Raji (cell line): ENCODE data around the gene SH2D3A.

Experiments
- POLR2A ChIP-seq: IDR thresholded peaks from 2 replicates; pipeline ENCODE4 v1.6.1; 2011; ENCODE audit warnings: low read depth, low read length, control low read depth; ENCODE audit not compliant: insufficient read depth

Gene SH2D3A

DNA sequence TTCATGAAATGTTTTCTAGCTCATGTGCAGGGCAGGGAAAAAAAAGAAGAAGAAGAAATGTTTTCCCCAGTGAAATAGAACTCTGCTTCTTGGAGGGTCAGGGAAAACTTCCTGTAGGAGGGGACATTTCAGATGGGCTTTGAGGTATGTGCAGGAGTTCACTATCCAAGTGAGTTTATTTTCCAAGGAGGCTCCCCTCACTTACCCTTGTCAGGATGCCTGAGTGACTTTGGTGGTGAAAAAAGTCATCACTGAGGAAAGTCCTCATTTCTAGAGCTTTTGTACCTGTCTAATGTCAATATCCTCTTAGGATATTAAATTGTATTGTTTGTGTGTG is 46.1 kb downstream of the SH2D3A start:
- TF ChIP-seq POLR2A: no peak

DNA sequence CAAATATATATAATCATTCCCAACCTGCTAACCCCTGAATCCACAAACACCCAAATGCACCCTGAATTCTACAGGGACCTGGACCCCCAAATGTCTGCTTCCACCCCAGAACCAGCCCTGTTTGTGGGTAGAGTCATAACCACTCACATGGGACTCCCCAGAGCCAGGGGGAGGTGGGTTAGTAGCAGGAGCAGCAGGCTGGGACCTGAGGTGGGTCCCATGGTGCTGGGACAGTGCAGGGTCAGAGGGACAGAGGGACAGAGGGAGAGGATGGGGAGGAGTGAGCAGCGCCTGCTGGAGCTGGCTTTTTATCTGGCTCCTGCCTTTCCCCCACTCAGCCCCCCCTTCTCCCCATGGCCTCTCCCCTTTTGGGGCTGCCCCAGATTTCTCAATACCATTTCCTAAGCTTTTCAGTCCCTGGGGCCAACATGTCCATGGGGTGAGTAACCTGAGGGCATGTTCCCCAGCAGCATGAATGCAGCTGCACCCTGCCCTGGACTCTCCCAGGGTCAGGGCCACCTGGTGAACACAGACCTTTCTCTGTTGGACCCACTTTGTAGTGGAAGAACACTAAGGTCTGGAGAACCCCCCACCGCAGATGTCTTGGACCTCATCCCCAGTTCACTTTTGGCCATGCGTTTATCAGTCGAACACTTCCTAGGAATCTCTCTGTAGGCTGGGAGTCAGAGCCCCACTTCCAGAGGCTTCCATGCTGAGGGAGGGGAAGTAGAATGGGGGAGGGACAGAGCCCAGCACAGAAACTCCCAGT is 46.7 kb downstream of the SH2D3A start, which contains the start of gene C3:
Gene C3 (minus strand): TSS at position 282 of the 769 bp plus-strand sequence. CDS start 61 bp downstream, at position 221.
- TF ChIP-seq POLR2A: no peak

DNA sequence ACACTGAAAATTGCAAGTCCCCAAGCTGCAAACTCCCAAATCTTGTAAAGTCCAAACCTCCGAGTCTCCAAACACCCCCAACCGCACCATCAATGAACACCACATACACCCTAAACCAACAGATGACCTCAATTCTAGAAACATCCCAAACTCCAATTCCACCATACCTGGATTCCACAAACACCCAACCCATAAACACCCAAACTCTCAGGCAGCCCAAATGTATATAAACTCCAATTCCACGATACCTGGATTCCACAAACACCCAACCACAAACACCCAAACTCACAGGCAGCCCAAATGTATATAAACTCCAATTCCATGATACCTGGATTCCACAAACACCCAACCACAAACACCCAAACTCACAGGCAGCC is 47.3 kb downstream of the SH2D3A start:
- no peak for TF ChIP-seq POLR2A

GRCh38 chr19:6719540-6719861 is 47.7 kb downstream of the SH2D3A start:
- TF ChIP-seq POLR2A: no peak

DNA sequence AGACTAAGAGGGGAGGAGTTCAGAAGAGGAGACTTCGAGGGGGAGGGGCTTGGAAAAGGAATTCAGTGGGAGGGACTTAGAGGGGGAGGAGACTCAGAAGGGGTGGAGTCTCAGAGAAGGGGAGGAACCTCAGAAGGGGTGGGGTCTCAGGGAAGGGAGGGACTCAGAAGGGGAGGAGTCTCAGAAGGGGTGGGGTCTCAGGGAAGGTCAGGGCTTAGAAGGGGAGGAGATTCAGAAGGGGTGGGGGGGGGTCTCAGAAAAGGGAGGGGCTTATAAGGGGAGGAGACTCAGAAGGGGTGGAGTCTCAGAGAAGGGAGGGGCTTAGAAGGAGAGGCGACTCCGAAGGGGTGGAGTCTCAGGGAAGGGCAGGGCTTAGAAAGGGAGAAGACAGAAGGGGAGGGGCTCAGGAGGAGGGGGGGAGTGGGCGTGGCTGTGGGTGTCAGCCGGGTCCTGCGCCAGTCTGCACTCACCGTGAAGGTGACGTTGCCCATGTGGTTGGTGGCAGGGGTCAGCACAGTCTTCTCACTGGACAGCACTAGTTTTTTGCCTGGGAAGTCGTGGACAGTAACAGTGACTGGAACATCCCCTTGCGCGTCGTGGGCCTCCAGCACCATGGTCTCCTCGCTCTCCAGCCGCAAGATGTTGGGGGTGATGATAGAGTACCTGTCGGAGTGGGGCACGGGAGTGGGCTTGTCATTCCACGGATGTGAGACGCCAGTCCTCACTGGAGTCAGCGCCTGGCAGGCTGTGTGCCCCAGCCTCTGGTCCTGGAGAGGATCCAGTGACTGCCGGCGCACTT is 48.3 kb downstream of the SH2D3A start:
- no peak for TF ChIP-seq POLR2A

GRCh38 chr19:6718111-6718740 is 49.0 kb downstream of the SH2D3A start:
- TF ChIP-seq POLR2A: no peak

DNA sequence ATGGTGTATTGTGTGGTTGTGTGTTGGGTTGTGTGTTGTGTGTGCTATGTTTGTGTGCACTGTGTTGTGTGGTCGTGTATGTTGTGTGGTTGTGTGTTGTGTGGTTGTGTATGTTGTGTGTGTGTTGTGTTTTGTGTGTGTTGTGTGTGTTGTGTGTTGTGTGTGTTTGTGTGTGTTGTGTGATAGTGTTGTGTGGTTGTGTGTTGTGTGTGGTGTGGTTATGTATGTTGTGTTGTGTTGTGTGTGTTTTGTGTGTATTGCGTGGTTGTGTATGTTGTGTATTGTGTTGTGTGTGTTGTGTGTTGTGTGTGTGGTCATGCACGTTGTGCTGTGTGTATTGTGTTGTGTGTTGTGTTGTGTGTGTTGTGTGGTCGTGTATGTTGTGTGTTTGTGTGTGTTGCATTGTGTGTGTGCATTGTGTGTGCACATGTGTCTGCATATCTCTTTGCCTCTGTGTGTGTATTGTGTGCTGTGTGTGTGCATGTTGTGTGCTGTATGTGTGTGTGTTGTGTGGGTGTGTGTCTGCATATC is 49.7 kb downstream of the SH2D3A start:
- no peak for TF ChIP-seq POLR2A

- no peak for TF ChIP-seq POLR2A
These were observed 50.2 kb downstream of the SH2D3A start for GRCh38 chr19:6717036-6717435.

DNA sequence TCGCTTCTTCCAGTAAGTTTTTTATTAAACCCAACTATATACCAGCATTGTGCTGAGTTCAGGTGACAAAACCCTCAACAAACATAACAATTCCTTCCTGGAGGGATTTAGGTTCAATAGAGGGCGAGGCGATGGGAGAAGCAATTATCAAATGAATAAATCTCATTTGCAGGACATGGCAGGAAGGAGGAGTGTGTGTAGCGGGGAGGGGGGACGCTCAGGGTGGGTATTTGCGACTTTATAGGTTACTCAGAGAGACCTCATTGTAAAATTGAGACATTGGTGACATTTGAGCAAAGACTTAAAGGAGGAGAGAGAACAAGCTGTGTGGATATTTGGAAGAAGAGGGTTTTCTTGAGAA is 50.6 kb downstream of the SH2D3A start:
- TF ChIP-seq POLR2A: no peak

DNA sequence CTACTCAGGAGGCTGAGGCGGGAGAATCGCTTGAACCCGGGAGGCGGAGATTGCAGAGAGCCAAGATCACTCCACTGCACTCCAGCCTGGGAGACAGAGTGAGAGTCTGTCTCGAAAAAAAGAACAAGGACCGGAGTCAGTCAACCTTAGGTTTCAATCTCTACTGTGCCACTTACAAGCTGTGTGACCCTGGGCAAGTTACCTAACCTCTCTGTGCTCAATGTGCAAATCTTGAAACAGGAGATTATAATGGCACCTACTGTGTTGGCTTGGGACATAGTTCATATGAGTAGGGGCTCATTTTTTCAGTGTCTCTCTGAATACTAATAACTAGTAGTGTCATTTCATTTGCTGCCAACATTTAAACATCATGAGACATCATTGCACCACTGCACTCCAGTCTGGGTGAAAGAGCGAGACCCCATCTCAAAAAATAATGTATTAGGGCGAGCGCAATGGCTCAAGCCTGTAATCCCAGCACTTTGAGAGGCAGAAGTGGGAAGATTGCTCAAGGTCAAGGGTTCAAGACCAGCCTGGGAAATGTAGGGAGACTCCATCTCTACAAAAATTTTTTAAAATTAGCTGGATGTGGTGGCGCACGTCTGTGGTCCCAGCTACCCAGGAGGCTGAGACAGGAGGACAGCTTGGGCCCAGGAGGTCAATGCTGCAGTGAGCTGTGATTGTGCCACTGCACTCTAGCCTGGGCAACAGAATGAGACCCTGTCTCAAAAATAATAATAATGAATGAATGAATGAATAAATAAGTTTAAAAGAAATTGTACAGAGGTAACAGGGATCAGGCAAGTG is 52.3 kb downstream of the SH2D3A start:
- no peak for TF ChIP-seq POLR2A

- TF ChIP-seq POLR2A: no peak
These were observed 53.2 kb downstream of the SH2D3A start for GRCh38 chr19:6713773-6714692.

- no peak for TF ChIP-seq POLR2A
These were observed 54.3 kb downstream of the SH2D3A start for GRCh38 chr19:6712692-6713670.

DNA sequence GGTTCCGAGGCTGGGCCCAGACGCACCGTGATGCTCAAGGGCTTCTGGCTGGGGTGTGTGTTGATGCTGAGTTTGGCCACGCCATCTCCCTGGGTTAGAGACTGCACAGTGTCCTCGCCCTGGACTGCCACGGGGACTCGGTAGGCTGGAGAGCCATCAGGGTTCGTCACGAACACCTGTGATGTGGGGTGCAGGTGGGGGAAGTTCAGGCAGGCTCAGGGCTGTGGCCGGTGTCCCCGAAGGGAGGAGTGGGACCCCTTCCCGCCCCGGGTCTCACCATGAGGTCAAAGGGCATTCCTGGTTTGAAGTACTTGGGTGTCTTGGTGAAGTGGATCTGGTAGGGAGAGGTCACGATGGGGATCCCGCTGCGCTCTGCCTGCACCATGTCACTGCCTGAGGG is 55.0 kb downstream of the SH2D3A start:
- TF ChIP-seq POLR2A: no peak
